ENCODE results near the gene CD2BP2.

CD2BP2 gene

GRCh38 chr16:30356401-30357084, 1.4 kb upstream of the CD2BP2 start:
- no peak for TF ChIP-seq TCF4 (CRISPR knock-in tag; IDR thresholded peaks at IDR 0.05; ENCODE audit: borderline replicate concordance)
- no peak for TF ChIP-seq CSDC2 (CRISPR knock-in tag; IDR thresholded peaks at IDR 0.05)
- TF ChIP-seq POU6F1 (CRISPR knock-in tag; IDR thresholded peaks at IDR 0.05; ENCODE audit: borderline replicate concordance, low read depth): no peak
- TF ChIP-seq ZNF70 (CRISPR knock-in tag; IDR thresholded peaks at IDR 0.05): no peak
- no peak for TF ChIP-seq PATZ1 (CRISPR knock-in tag; IDR thresholded peaks at IDR 0.05; ENCODE audit: borderline replicate concordance)
- no peak for TF ChIP-seq ZFP3 (CRISPR knock-in tag; IDR thresholded peaks at IDR 0.05)
- no peak for TF ChIP-seq ZFP30 (CRISPR knock-in tag; IDR thresholded peaks at IDR 0.05)
- no peak for TF ChIP-seq OSR1 (CRISPR knock-in tag; IDR thresholded peaks at IDR 0.05)
- no peak for TF ChIP-seq ZNF565 (CRISPR knock-in tag; conservative IDR thresholded peaks at IDR 0.05; ENCODE audit: low read depth)
- no peak for TF ChIP-seq PPARA (CRISPR knock-in tag; IDR thresholded peaks at IDR 0.05; ENCODE audit: borderline replicate concordance)
- TF ChIP-seq ZNF8 (CRISPR knock-in tag; IDR thresholded peaks at IDR 0.05): no peak
- no peak for TF ChIP-seq ESRRG (CRISPR knock-in tag; IDR thresholded peaks at IDR 0.05)
- TF ChIP-seq GLIS3 (CRISPR knock-in tag; IDR thresholded peaks at IDR 0.05): no peak
- no peak for TF ChIP-seq TOX (CRISPR knock-in tag; IDR thresholded peaks at IDR 0.05; ENCODE audit: borderline replicate concordance)
- no peak for TF ChIP-seq ISL1 (CRISPR knock-in tag; IDR thresholded peaks at IDR 0.05)
- no peak for TF ChIP-seq SNAI2 (CRISPR knock-in tag; IDR thresholded peaks at IDR 0.05)
- no peak for TF ChIP-seq ZC3H10 (CRISPR knock-in tag; IDR thresholded peaks at IDR 0.05)
- no peak for TF ChIP-seq TSHZ2 (CRISPR knock-in tag; IDR thresholded peaks at IDR 0.05)
- TF ChIP-seq ARNTL (CRISPR knock-in tag; IDR thresholded peaks at IDR 0.05; ENCODE audit: borderline replicate concordance, low read depth): no peak
- no peak for TF ChIP-seq CREB5 (CRISPR knock-in tag; IDR thresholded peaks at IDR 0.05; ENCODE audit: low read depth)
- no peak for ATAC-seq

GRCh38 chr16:30355954-30356308, 823 bp upstream of the CD2BP2 start:
- no peak for ATAC-seq
- TF ChIP-seq CSRNP3 (CRISPR knock-in tag; IDR thresholded peaks at IDR 0.05) (no peak), ZFP30 (CRISPR knock-in tag; IDR thresholded peaks at IDR 0.05) (no peak), CREB5 (CRISPR knock-in tag; IDR thresholded peaks at IDR 0.05; ENCODE audit: low read depth) (no peak), TOX (CRISPR knock-in tag; IDR thresholded peaks at IDR 0.05; ENCODE audit: borderline replicate concordance) (no peak), ESRRG (CRISPR knock-in tag; IDR thresholded peaks at IDR 0.05) (no peak), TSHZ2 (CRISPR knock-in tag; IDR thresholded peaks at IDR 0.05) (no peak), ZNF70 (CRISPR knock-in tag; IDR thresholded peaks at IDR 0.05) (no peak), ISL1 (CRISPR knock-in tag; IDR thresholded peaks at IDR 0.05) (no peak), TCF4 (CRISPR knock-in tag; IDR thresholded peaks at IDR 0.05; ENCODE audit: borderline replicate concordance) (no peak), PATZ1 (CRISPR knock-in tag; IDR thresholded peaks at IDR 0.05; ENCODE audit: borderline replicate concordance) (no peak), POU6F1 (CRISPR knock-in tag; IDR thresholded peaks at IDR 0.05; ENCODE audit: borderline replicate concordance, low read depth) (no peak)
